ENCODE data around the gene TRMT2A.

The TRMT2A gene

DNA sequence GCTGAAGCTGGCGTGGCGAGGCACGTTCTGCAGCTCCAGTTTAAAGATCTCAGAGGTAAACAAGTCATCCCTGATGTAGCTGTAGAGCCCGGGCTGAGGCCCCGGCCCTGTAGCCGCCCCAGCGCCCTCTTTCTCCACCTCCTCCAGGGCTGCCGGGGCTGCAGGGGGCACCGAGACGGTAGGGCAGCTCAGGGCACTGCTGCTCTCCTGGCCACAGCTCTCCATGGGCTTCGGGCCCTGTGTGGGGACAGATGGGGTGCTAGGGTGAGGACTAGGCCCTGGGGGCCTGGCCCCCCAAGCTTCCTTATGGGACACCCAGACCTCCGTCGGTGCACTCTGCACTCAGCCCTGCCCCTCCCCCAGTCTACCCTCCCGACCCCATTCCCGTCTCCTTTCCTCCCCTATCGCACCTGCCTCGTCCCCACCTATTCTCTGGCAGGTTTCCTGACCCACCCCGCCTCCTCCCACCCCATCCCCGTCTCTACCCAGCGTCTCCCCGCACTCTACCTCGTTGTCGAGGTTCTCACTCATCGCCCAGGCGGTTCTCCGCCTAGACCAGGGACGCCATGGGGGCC, 563 bp downstream of the TRMT2A start:
- no peak for DNase-seq (ENCODE audit: low read depth)

GRCh38 chr22:20115691-20116375, 1.2 kb downstream of the TRMT2A start, which contains the start of gene RANBP1:
TSS of gene RANBP1 (plus strand) at chr22:20116104. CDS start at chr22:20116185, 81 bp downstream.
- no peak for DNase-seq (ENCODE audit: low read depth)

GRCh38 chr22:20114506-20115475, 2.2 kb downstream of the TRMT2A start:
- DNase-seq (ENCODE audit: low read depth): no peak

- DNase-seq (ENCODE audit: low read depth): no peak
These were observed 3.3 kb downstream of the TRMT2A start for GRCh38 chr22:20113551-20114310.

DNA sequence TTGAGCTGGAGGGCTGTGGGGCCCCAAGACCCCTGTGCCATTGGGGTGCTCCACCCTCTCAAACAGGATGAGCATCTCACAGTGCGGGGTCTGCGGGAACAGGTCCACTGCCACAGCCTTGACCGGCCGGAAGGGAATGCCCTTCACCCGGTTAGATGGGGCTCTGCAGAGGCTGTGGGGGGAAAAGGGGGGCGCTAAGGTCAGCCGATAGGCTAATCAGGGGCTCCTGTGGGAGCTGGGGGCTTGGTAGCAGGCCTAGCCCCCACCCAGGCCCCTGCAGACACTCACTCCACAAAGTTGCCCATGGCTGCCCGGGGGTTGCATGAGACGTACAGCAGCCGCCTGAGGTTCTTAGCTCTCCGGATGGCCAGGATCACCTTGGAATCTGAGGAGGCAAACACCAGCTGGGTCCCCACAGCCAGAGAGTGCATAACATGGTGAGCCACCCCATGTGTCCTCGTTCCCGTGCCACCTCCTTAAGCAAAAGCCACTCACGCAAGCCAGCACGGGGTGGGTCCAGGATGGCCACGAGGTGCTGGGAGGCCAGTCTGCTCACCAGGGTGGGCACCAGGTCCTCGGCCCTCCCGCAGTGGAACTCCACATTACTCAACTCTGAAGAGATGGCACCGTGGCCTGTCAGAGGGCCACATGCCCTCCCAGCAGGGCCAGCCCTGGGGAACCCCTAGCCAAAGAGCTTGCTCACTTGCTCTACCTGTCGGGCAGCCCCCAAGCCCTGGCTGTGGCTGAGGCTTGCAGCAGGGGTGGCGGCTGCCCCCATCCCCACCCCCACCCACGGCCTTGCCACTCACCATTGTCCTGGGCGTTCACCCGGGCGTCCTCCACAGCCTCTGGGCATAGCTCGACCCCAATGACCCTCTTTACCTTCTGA, 4.2 kb downstream of the TRMT2A start:
- DNase-seq (ENCODE audit: low read depth): no peak

GRCh38 chr22:20111689-20112622, 5.1 kb downstream of the TRMT2A start:
- no peak for DNase-seq (ENCODE audit: low read depth)

DNA sequence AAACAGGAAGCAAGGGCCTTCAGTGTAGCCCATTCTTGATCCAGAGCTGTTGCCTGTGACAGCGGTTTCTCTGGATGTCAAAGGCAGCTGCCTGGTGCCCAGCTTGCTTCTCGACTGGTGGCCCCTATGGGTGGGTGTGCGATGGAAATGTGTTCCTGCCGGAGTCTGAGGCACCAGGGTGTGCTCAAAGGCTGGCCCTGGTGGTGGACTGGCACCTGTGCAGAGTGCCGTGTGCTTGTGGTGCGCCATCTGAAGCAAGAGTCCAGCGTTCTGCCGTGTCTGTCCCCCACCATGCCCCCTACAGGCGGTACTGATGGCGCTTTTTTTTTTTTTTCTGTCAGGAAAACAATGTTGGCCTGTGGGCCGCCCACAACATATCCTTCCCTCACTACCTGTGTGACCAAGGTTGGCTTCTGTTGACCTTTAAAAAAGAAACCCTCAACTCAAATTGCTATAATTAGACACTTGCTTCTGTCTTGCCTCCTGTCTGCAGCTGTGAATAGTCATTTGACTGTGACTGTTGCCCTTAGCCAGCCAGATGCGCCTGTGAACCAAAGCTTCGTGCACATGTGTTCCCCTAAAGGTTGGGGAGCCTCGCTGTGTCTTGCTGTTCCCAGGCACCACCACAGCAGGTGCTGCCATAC, 5.9 kb downstream of the TRMT2A start:
- no peak for DNase-seq (ENCODE audit: low read depth)

DNA sequence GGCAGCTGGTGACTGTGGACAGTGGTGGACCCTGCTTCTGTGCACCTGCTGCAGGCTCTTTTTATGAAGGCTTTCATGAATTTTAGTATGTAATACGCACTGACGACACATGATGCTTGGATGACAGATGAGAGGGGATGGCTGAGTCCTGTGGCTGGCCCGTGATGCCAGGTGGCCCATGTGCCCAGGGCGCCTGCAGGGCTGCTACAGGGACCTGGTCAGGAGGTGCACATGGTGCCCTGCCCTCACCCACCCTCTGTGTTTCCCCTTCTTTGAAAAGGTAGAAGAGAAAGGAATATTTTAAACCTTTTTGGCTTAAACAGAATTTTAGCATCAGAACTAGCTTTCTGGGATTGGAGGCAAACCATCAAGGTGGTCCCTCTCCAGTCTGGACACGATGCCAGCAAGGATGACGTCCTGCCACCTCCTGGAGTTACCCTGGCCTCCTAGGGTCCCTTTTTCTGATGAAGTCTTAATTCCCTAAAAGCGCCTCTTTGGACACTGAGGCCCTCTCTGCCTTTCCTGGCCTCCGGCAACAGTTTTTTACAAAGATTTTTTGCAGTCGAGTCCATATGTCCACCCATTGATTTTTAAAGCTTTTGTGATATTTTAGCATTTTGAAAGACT, 6.6 kb downstream of the TRMT2A start:
- no peak for DNase-seq (ENCODE audit: low read depth)

DNA sequence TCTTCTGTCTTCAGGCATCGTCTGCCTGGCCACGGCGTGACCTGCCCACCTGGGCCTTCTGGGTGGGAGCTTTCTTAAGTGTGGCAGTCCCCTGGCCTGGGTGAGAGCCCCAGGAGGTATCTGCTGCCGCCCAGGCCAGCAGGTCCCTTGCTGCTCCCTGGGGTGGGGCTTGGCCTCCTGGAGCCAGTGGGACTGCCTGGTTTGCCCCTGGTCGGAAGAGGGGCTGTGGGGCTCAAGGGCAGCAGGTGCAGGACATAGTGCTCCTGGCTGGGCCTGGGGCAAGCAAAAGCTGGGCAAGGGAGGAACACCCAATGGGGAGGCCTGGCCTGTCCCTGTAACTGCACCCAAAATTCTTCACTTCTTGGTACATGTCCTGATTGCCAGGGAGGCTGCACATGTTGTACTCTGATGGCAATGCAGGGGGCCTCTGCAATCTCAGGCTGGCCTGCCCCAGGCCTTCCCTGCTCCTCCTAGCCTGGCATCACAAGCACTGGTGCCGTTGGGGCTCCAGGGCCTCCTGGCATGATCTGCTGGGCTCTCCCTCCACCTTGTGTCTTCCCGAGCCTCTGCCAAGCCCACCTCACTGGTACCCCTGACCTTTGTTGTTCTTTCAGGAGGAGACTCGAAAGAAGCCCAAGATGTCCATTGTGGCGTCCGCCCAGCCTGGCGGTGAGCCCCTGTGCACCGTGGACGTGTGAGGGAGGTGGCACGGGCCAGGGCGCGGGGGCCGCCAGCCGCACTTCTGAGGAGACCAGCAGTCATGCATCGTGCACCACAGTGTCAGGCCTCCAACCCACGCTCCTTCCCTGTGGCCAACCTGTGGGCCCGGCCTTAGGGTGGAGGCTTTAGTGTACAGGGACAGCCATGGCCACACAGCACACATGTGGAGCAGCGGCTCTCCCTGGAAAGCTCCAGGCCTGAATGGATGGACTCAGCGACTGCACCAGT, 7.3 kb downstream of the TRMT2A start:
- no peak for DNase-seq (ENCODE audit: low read depth)

DNA sequence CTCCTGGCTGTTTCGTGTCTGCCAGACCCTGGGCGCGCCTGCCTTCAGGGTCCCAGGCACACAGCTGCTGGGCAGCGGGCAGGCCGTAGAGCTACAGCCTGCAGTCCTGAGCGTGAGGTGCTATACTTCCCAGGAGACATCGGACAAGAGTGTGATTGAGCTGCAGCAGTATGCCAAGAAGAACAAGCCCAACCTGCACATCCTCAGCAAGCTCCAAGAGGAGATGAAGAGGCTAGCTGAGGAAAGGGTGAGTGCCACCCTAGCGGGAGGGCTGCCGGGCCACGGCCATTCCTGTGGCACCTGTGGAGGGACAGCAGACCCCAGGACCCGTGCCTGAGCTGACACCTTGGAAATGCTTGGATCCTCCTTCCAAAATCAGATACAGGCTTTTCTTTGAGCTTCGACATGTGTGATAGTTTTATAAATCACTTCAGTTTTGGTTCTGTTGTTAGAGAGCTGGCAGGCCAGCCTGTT, 8.2 kb downstream of the TRMT2A start:
- no peak for DNase-seq (ENCODE audit: low read depth)

GRCh38 chr22:20107951-20108756, 8.9 kb downstream of the TRMT2A start:
- DNase-seq (ENCODE audit: low read depth): no peak

GRCh38 chr22:20107471-20107901, 9.5 kb downstream of the TRMT2A start:
- DNase-seq (ENCODE audit: low read depth): no peak

GRCh38 chr22:20106849-20107237, 10.2 kb downstream of the TRMT2A start:
- no peak for DNase-seq (ENCODE audit: low read depth)

- no peak for DNase-seq (ENCODE audit: low read depth)
These were observed 10.7 kb downstream of the TRMT2A start for GRCh38 chr22:20106205-20106848.

DNA sequence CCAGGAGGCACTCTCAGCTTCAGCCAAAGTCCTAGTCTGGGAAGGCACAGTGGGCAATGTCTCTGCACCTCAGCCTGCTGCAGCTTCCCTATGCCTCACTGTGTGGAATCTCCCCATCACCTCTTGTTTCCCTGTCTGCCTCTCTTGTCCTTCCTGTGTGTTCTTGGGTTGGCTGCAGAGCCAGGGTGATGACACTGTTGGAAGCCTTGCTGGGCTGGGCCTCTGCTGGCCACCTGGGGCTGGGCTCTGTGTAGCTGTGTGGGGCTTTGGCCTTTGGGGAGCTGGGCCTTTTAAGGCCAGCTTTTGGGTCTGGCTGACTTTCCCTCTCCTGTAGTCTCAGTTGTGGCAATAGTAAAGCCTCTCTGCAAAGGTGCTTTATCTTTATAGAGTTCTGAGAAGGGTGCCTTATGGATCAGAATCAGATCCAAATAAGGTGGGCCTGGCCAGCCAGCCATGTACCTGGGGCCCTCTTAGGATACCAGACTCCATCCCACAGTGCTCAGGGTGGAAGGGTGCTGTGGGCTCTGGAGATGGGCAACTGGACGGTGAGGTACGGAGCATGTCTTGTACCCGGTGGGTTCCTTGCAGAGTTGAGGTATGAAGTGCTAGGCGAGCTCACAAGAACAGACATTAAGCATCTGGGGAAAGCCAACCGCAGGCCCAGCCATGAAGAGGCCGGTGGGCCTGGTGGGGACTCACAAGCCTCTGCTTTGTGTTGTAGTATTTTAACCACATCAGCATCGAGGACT, 11.4 kb downstream of the TRMT2A start:
- DNase-seq (ENCODE audit: low read depth): no peak

Data from activated gamma-delta T cell treated with anti-CD3 and anti-CD28 coated beads, Interleukin-2, amount 50 U/mL, for 16 hours (primary cell).